H1 (cell line): Measurements from ENCODE around the gene HPD. TPM values are rescaled to one million over a fixed set of nuclear protein-coding genes. Genes with fewer than 3 reads are reported as not detected.

Source experiments
- CTCF ChIA-PET: fragments of 300-600 bp; sonication (Branson Sonifier 250); formaldehyde crosslinking; loops from one replicate; lab custom pipeline; 2021; ENCODE audit not compliant: partially characterized antibody; lab: Charles Lee
- POLR2A ChIA-PET: fragments of 300-600 bp; sonication (Branson Sonifier 250); formaldehyde crosslinking; loops from one replicate; lab custom pipeline; 2021; ENCODE audit warnings: inconsistent platforms; ENCODE audit not compliant: partially characterized antibody; lab: Charles Lee
- DNase-seq, 2 experiments: peaks; one replicate each; pipeline versions ENCODE4 v3.0.0 to v3.0.0-alpha.2; 2010 to 2022; ENCODE audit warnings: low spot score in 2 of 2, low read depth in 1 of 2, mixed read lengths in 1 of 2
- FAIRE-seq: peaks from 2 replicates; lab custom pipeline; 2011; peaks lifted over from hg19 to GRCh38; lab: Jason Lieb, UNC
- H2AFZ ChIP-seq: 2 replicates; pipeline ENCODE4 v1.8.1; 2012; ENCODE audit warnings: low read length, inconsistent platforms
- H2AK5ac ChIP-seq: 2 replicates; pipeline ENCODE4 v1.6.1; 2013; ENCODE audit warnings: low read depth, low read length
- H2BK120ac ChIP-seq: replicated peaks from 2 replicates; pipeline ENCODE3; 2013; ENCODE audit warnings: low read depth, low read length, inconsistent platforms
- H2BK12ac ChIP-seq: 2 replicates; pipeline ENCODE4 v1.6.1; 2013; ENCODE audit warnings: low read depth, low read length
- H2BK15ac ChIP-seq: 2 replicates; pipeline ENCODE4 v1.6.1; 2013; ENCODE audit warnings: low read length
- H2BK20ac ChIP-seq: 2 replicates; pipeline ENCODE4 v1.6.1; 2013; ENCODE audit warnings: low read length
- H2BK5ac ChIP-seq: 2 replicates; pipeline ENCODE4 v1.6.1; 2013; ENCODE audit warnings: low read depth, low read length
- H3K14ac ChIP-seq: 2 replicates; pipeline ENCODE4 v1.6.1; 2013; ENCODE audit warnings: inconsistent platforms; ENCODE audit not compliant: insufficient read length
- H3K18ac ChIP-seq: 2 replicates; pipeline ENCODE4 v1.6.1; 2013; ENCODE audit warnings: low read length; ENCODE audit errors: extremely low read depth
- H3K23ac ChIP-seq: 2 replicates; pipeline ENCODE4 v1.6.1; 2013; ENCODE audit warnings: inconsistent platforms; ENCODE audit not compliant: insufficient read length
- H3K23me2 ChIP-seq: 2 replicates; pipeline ENCODE4 v1.6.1; 2013; ENCODE audit warnings: low read depth, low read length
- H3K27ac ChIP-seq: 2 replicates; pipeline ENCODE4 v1.6.1; 2011; ENCODE audit warnings: low read depth, low read length, inconsistent platforms
- H3K27me3 ChIP-seq, 4 experiments: replicated peaks in 1 of 4; 1 replicate in 1 of 4; 2 replicates in 3 of 4; pipeline versions ENCODE4 v1.6.1 to v1.8.1; 2011 to 2013; ENCODE audit warnings: low read length in 3 of 4, mild to moderate bottlenecking in 3 of 4, inconsistent platforms in 2 of 4, mixed read lengths in 2 of 4, moderate library complexity in 1 of 4; ENCODE audit not compliant: control insufficient read depth in 3 of 4, insufficient read depth in 3 of 4; ENCODE audit errors: extremely low read depth in 1 of 4
- H3K36me3 ChIP-seq, 4 experiments: 2 replicates each; pipeline versions ENCODE4 v1.6.1 to v1.8.1; 2011 to 2013; ENCODE audit warnings: mild to moderate bottlenecking in 4 of 4, low read length in 3 of 4, moderate library complexity in 2 of 4, control low read depth in 1 of 4, inconsistent platforms in 1 of 4; ENCODE audit not compliant: insufficient read depth in 4 of 4, control insufficient read depth in 2 of 4
- H3K4ac ChIP-seq: replicated peaks from 2 replicates; pipeline ENCODE3; 2013; ENCODE audit warnings: low read length, low read depth, mixed read lengths, inconsistent platforms; ENCODE audit not compliant: insufficient read length
- H3K4me1 ChIP-seq, 4 experiments: replicated peaks in 1 of 4; 1 replicate in 1 of 4; 2 replicates in 3 of 4; pipeline versions ENCODE4 v1.6.1 to v1.8.1; 2011 to 2013; ENCODE audit warnings: low read length in 3 of 4, inconsistent platforms in 2 of 4, mixed read lengths in 1 of 4; ENCODE audit not compliant: insufficient read depth in 4 of 4, control insufficient read depth in 3 of 4
- H3K4me2 ChIP-seq, 2 experiments: 2 replicates each; pipeline versions ENCODE4 v1.6.1 to v1.8.1; 2011 to 2013; ENCODE audit warnings: low read depth in 2 of 2, low read length in 2 of 2, control low read depth in 1 of 2, inconsistent platforms in 1 of 2, mild to moderate bottlenecking in 1 of 2; ENCODE audit not compliant: insufficient read depth in 1 of 2
- H3K4me3 ChIP-seq, 4 experiments: fragments of 200-600, 300-600 bp in 1 of 4; sonication (generic), shearing (Covaris generic), sonication (Bioruptor Twin) in 1 of 4; 2 replicates each; pipeline versions ENCODE4 v1.5.1 to v1.8.1; 2011 to 2016; ENCODE audit warnings: low read length in 4 of 4, low read depth in 3 of 4, control low read depth in 2 of 4, inconsistent platforms in 2 of 4, mild to moderate bottlenecking in 2 of 4, mixed read lengths in 1 of 4, moderate library complexity in 1 of 4; ENCODE audit not compliant: insufficient read depth in 2 of 4; ENCODE audit errors: extremely low read depth in 1 of 4
- H3K56ac ChIP-seq: replicated peaks from 2 replicates; pipeline ENCODE3; 2013; ENCODE audit warnings: low read depth, mild to moderate bottlenecking, mixed read lengths, low read length, inconsistent platforms; ENCODE audit not compliant: insufficient read length
- H3K79me1 ChIP-seq: 2 replicates; pipeline ENCODE4 v1.6.1; 2013; ENCODE audit warnings: low read depth, low read length, control low read depth
- H3K79me2 ChIP-seq, 2 experiments: 2 replicates each; pipeline versions ENCODE4 v1.6.1 to v1.8.1; 2012 to 2013; ENCODE audit warnings: low read length in 2 of 2, mild to moderate bottlenecking in 2 of 2, inconsistent platforms in 1 of 2; ENCODE audit not compliant: insufficient read depth in 2 of 2, control insufficient read depth in 1 of 2
- H3K9ac ChIP-seq, 4 experiments: replicated peaks in 1 of 4; 1 replicate in 1 of 4; 2 replicates in 3 of 4; pipeline versions ENCODE4 v1.6.1 to v1.8.1; 2011 to 2013; ENCODE audit warnings: low read depth in 3 of 4, low read length in 3 of 4, control low read depth in 2 of 4, mild to moderate bottlenecking in 2 of 4, moderate library complexity in 2 of 4, inconsistent platforms in 1 of 4; ENCODE audit errors: extremely low read depth in 1 of 4
- H3K9me3 ChIP-seq, 2 experiments: 2 replicates each; pipeline versions ENCODE4 v1.6.1 to v1.8.1; 2012 to 2013; ENCODE audit warnings: mild to moderate bottlenecking in 2 of 2, moderate library complexity in 2 of 2, control low read depth in 1 of 2, inconsistent platforms in 1 of 2, low read depth in 1 of 2, low read length in 1 of 2, mixed read lengths in 1 of 2; ENCODE audit not compliant: insufficient read depth in 2 of 2
- H4K20me1 ChIP-seq, 2 experiments: replicated peaks in 1 of 2; 2 replicates each; pipeline versions ENCODE3 to v1.8.1; 2011 to 2013; ENCODE audit warnings: inconsistent platforms in 2 of 2, low read length in 2 of 2, mild to moderate bottlenecking in 1 of 2; ENCODE audit not compliant: insufficient read depth in 2 of 2, control insufficient read depth in 1 of 2
- H4K5ac ChIP-seq: 2 replicates; pipeline ENCODE4 v1.6.1; 2013; ENCODE audit warnings: low read length, low read depth, mixed read lengths, inconsistent platforms; ENCODE audit not compliant: insufficient read length
- H4K8ac ChIP-seq: 2 replicates; pipeline ENCODE4 v1.8.0; 2013; ENCODE audit warnings: mild to moderate bottlenecking, moderate library complexity, low read length, inconsistent platforms; ENCODE audit not compliant: insufficient read depth; ENCODE audit errors: extremely low read depth
- H4K91ac ChIP-seq: replicated peaks from 2 replicates; pipeline ENCODE3; 2013; ENCODE audit warnings: low read length, mixed read lengths, inconsistent platforms; ENCODE audit not compliant: insufficient read length
- CTBP2 ChIP-seq: IDR thresholded peaks from 2 replicates; pipeline ENCODE4 v1.7.0; 2011; ENCODE audit warnings: borderline replicate concordance, mild to moderate bottlenecking, moderate library complexity, mixed read lengths, low read length; ENCODE audit not compliant: insufficient read depth, insufficient read length
- KDM1A ChIP-seq: fragments of 200-600, 300-600 bp; sonication (generic); IDR thresholded peaks from 2 replicates; pipeline ENCODE4 v1.7.1; 2016; ENCODE audit warnings: mild to moderate bottlenecking, low read length, borderline replicate concordance
- WGBS, 2 experiments: shearing (Covaris generic) in 1 of 2; methylation state at CpG; one replicate each; pipeline versions ENCODE4 v1.1.6 to v1.1.7; 2013 to 2015; ENCODE audit warnings: low lambda C conversion rate in 2 of 2, mixed read lengths in 2 of 2, inconsistent platforms in 1 of 2, low coverage in 1 of 2, missing lambda C conversion rate in 1 of 2; ENCODE audit not compliant: insufficient replicate concordance in 2 of 2, insufficient coverage in 1 of 2, insufficient read length in 1 of 2; ENCODE audit errors: extremely low coverage in 1 of 2, missing lambda C conversion rate in 1 of 2; 5-methylcytosine and 5-hydroxymethylcytosine counted together
- polyA plus RNA-seq, 7 experiments: library from polyadenylated mRNA; depleted of rRNA in 3 of 7; stranded (reverse) in 5 of 7; unstranded in 2 of 7; fragments of >200 nt in 5 of 7; fragments of 200-250 nt in 2 of 7; gene quantifications; 1 replicate in 5 of 7; 2 replicates in 1 of 7; 4 replicates in 1 of 7; pipeline versions ENCODE4 v1.2.1 to v1.2.3, GENCODE V29; 2011 to 2013; ENCODE audit warnings: missing spikeins in 2 of 7, mixed read lengths in 2 of 7
- total RNA-seq: library from RNA; stranded (reverse); fragmentation: NEBNext Ultra II Directional; extraction: Animal tissue kit (Norgen Biotek cat#: 25700); gene quantifications from 2 replicates; pipeline ENCODE4 v1.2.1, GENCODE V29; 2021

Gene HPD
- total and polyA plus RNA-seq, 2 of the 8 experiments (the other 6 are each of a cell fraction or from before 2014, with no cell fraction given), result 0.48 to 0.56 TPM

- H3K9ac ChIP-seq, result no peak overlapping the region
- 66% methylated on average over 6 of the region's 6 CpGs; no CpG with 5 or more reads in 1 of the 2 experiments for WGBS, 2 experiments
- no peak overlapping the region for H3K27ac ChIP-seq
Measured at GRCh38 chr12:121888083-121888477, 29.4 kb upstream of the HPD start.

More at GRCh38 chr12:121888083-121888477, 29.4 kb upstream of the HPD start:
- peak overlapping the region; percentile 85 for H2AFZ ChIP-seq
- peaks cover 0 to 2% (median 1%) of the 10 kb centered on the region in 4 experiments; a peak in 3 of 7 replicates for H3K27me3 ChIP-seq
- no peaks in the 10 kb centered on the region; a peak in 1 of 4 replicates for H3K79me2 ChIP-seq
- no peak overlapping the region for H2AK5ac ChIP-seq
- no peak overlapping the region; the same call in 1 of the 2 replicates for H2BK15ac ChIP-seq
- TF ChIP-seq CTBP2, result no peak
- TF ChIP-seq KDM1A, result peak; percentile 96
- peak overlapping the region; percentile 34; the same call in 1 of the 2 replicates for H3K18ac ChIP-seq
- H3K79me1 ChIP-seq, result no peaks in the 10 kb centered on the region
- no peak overlapping the region for H4K5ac ChIP-seq
- peaks cover 7% of the 10 kb centered on the region for H3K23me2 ChIP-seq
- H4K8ac ChIP-seq, result no peak overlapping the region
- no peaks in the 10 kb centered on the region for H3K9me3 ChIP-seq
- H2BK20ac ChIP-seq, result no peak overlapping the region
- H2BK12ac ChIP-seq, result no peak overlapping the region
- H4K91ac ChIP-seq, result peak overlapping the region; percentile 29
- H2BK120ac ChIP-seq, result no peak overlapping the region
- POLR2A ChIA-PET, result interaction anchor here (0.6 to 10.3 kb wide), 9 partner anchors 31 to 193 kb away, joined by 3 to 115 read pairs (median 4); partner anchors contain the start of genes CFAP251, RHOF and SETD1B
- H3K4me2 ChIP-seq, result peak overlapping the region; percentile 54 to 89
- H3K4me3 ChIP-seq, result peak overlapping the region; percentile 26 to 79 (median 68); a peak in 7 of 8 replicates
- H3K36me3 ChIP-seq, result no peaks in the 10 kb centered on the region
- FAIRE-seq, result no peak
- CTCF ChIA-PET, result interaction anchor here (0.6 to 10.7 kb wide), 16 partner anchors 9 to 104 kb away, joined by 3 to 114 read pairs (median 5); partner anchors contain the start of genes HPD and RHOF
- peaks cover 0 to 8% (median 1%) of the 10 kb centered on the region in 4 experiments; a peak in 5 of 7 replicates for H3K4me1 ChIP-seq
- DNase-seq, result no peak
- no peak overlapping the region for H3K14ac ChIP-seq
- H3K4ac ChIP-seq, result peak overlapping the region; percentile 1
- H2BK5ac ChIP-seq, result 0 out of 2 replicates have a peak overlapping the region, but pooled peaks have one; percentile 36
- H3K56ac ChIP-seq, result no peak overlapping the region
- H4K20me1 ChIP-seq, result peaks cover 2 to 10% of the 10 kb centered on the region in 2 experiments
- H3K23ac ChIP-seq, result no peak overlapping the region
